Activated B cell treated with CpG ODN at 0.5 μM for 24 hours (primary cell): Measurements from ENCODE around the gene NGEF. TPM values are rescaled to one million over a fixed set of nuclear protein-coding genes. Genes with fewer than 3 reads are reported as not detected.

ENCODE experiments used
- ATAC-seq: fragments of 200-7000 bp; cut with Tn5 transposase; one replicate; pipeline ENCODE4 v1.10.0; 2021; ENCODE audit warnings: low read depth, mild to moderate bottlenecking, moderate library complexity
- CTCF ChIA-PET: fragments of 350-600 bp; sonication (Branson Sonifier 250); formaldehyde crosslinking; loops from one replicate; lab custom pipeline; 2021; ENCODE audit warnings: antibody characterized with exemption; lab: Charles Lee
- POLR2A ChIA-PET: fragments of 350-600 bp; sonication (Branson Sonifier 250); formaldehyde crosslinking; loops from one replicate; lab custom pipeline; 2021; ENCODE audit warnings: antibody characterized with exemption; lab: Charles Lee
- DNase-seq: peaks from one replicate; pipeline ENCODE4 v3.0.0; 2022
- H3K27ac Mint-ChIP-seq: one replicate; pipeline ENCODE4 v1.8.0; 2020; ENCODE audit warnings: mixed read lengths
- H3K27me3 Mint-ChIP-seq: one replicate; pipeline ENCODE4 v1.8.0; 2021; ENCODE audit warnings: mixed read lengths
- H3K36me3 Mint-ChIP-seq: one replicate; pipeline ENCODE4 v1.8.0; 2021; ENCODE audit warnings: low read depth, mixed read lengths
- H3K4me1 Mint-ChIP-seq: one replicate; pipeline ENCODE4 v1.8.0; 2021; ENCODE audit warnings: mixed read lengths
- H3K4me3 Mint-ChIP-seq: one replicate; pipeline ENCODE4 v1.8.0; 2020; ENCODE audit warnings: mild to moderate bottlenecking, mixed read lengths
- H3K9me3 Mint-ChIP-seq: one replicate; pipeline ENCODE4 v1.8.0; 2020; ENCODE audit warnings: mixed read lengths
- CTCF ChIP-seq: fragments of 200-600 bp; IDR thresholded peaks from one replicate; pipeline ENCODE4 v1.8.0; 2022; ENCODE audit warnings: antibody characterized with exemption, mild to moderate bottlenecking
- intact Hi-C: fragments of 100-400 bp; cut with micrococcal nuclease; formaldehyde crosslinking; loops from one replicate; pipeline ENCODE4 v1.15.1; 2024
- total RNA-seq: library from RNA; stranded (reverse); gene quantifications from 2 replicates; pipeline ENCODE4 v1.2.3, GENCODE V29; 2022

Gene NGEF
- total RNA-seq, 1 donor from 2014 or later: not detected

GRCh38 chr2:232835687-232836208 lies 177.3 kb downstream of the NGEF start:
- Mint-ChIP-seq H3K4me3 (no peak overlapping the region), H3K9me3 (no peaks in the 10 kb centered on the region), H3K27me3 (no peaks in the 10 kb centered on the region), H3K4me1 (peaks cover 32% of the 10 kb centered on the region), H3K36me3 (peaks cover 82% of the 10 kb centered on the region), H3K27ac (no peak overlapping the region)
- ATAC-seq: no peak
- CTCF ChIA-PET: no interaction called here
- POLR2A ChIA-PET: no interaction called here
- TF ChIP-seq CTCF: no peak
- intact Hi-C loops: loop anchor here (5.0 kb wide), 1 partner anchor 417 kb away; the partner anchor contains the start of gene ATG16L1
- DNase-seq: no peak

GRCh38 chr2:232833830-232834229 lies 179.2 kb downstream of the NGEF start:
- Mint-ChIP-seq H3K36me3 (peaks cover 83% of the 10 kb centered on the region), H3K4me3 (no peak overlapping the region), H3K27me3 (no peaks in the 10 kb centered on the region), H3K27ac (no peak overlapping the region), H3K4me1 (peaks cover 17% of the 10 kb centered on the region), H3K9me3 (no peaks in the 10 kb centered on the region)
- TF ChIP-seq CTCF: no peak
- ATAC-seq: no peak
- ChIA-PET CTCF (no interaction called here), POLR2A (interaction anchor here (0.6 kb wide), 1 partner anchor 360 kb away, joined by 3 read pairs; no protein-coding TSS in a partner anchor)
- DNase-seq: no peak
- intact Hi-C loops: no loop called here

- H3K4me3 Mint-ChIP-seq: no peak overlapping the region
- H3K9me3 Mint-ChIP-seq: no peaks in the 10 kb centered on the region
- no peaks in the 10 kb centered on the region for H3K27me3 Mint-ChIP-seq
- no peak overlapping the region for H3K27ac Mint-ChIP-seq
- TF ChIP-seq CTCF: no peak
- H3K36me3 Mint-ChIP-seq: peaks cover 75% of the 10 kb centered on the region
- intact Hi-C loops: no loop called here
- ATAC-seq (no peak), DNase-seq (no peak)
- H3K4me1 Mint-ChIP-seq: no peaks in the 10 kb centered on the region
- POLR2A ChIA-PET: no interaction called here
- CTCF ChIA-PET: no interaction called here
Observed at GRCh38 chr2:232831496-232831895, 181.6 kb downstream of the NGEF start.

- DNase-seq (no peak), ATAC-seq (no peak)
- intact Hi-C loops: no loop called here
- H3K27ac Mint-ChIP-seq: no peak overlapping the region
- H3K4me3 Mint-ChIP-seq: no peak overlapping the region
- peaks cover 78% of the 10 kb centered on the region for H3K36me3 Mint-ChIP-seq
- TF ChIP-seq CTCF: no peak
- no peaks in the 10 kb centered on the region for H3K9me3 Mint-ChIP-seq
- ChIA-PET CTCF (no interaction called here), POLR2A (no interaction called here)
- no peaks in the 10 kb centered on the region for H3K4me1 Mint-ChIP-seq
- H3K27me3 Mint-ChIP-seq: no peaks in the 10 kb centered on the region
Observed at GRCh38 chr2:232829988-232830387, 183.1 kb downstream of the NGEF start.

Other genes with a start within 250 kb of the NGEF start
- gene KCNJ13, start 236.7 kb downstream of the NGEF start, total RNA-seq: not detected in 2 replicates
- 0.88 and 2.1 TPM in 2 replicates for gene SNORC, start 143.0 kb downstream of the NGEF start, total RNA-seq
- gene NEU2, start 19.4 kb upstream of the NGEF start, total RNA-seq: not detected in 2 replicates
- 247 and 275 TPM in 2 replicates for gene INPP5D, start 47.1 kb upstream of the NGEF start, total RNA-seq
- gene ATG16L1, start 238.4 kb upstream of the NGEF start, total RNA-seq: 39.0 and 49.9 TPM in 2 replicates